GM19099 (cell line): ENCODE data around the gene PLK3.

Experiments
- POLR2A ChIP-seq: IDR thresholded peaks from 3 replicates; pipeline ENCODE4 v1.6.1; 2011; ENCODE audit warnings: low read depth; ENCODE audit not compliant: insufficient read length; ENCODE audit errors: extremely low read depth

Gene PLK3

GRCh38 chr1:44799770-44800584 lies at the start of gene PLK3:
Gene PLK3, plus strand, starts transcription at chr1:44800377. Its CDS starts 87 bp downstream, at chr1:44800464.
- TF ChIP-seq POLR2A = peak; percentile 95

- TF ChIP-seq POLR2A = no peak
Measured at GRCh38 chr1:44757420-44757819, 42.8 kb upstream of the PLK3 start.

GRCh38 chr1:44759077-44759476 lies 41.1 kb upstream of the PLK3 start:
- TF ChIP-seq POLR2A = no peak

- no peak for TF ChIP-seq POLR2A
Measured at GRCh38 chr1:44760876-44761275, 39.3 kb upstream of the PLK3 start.

GRCh38 chr1:44775078-44775929 lies 24.9 kb upstream of the PLK3 start, which contains the start of gene RPS8:
Gene RPS8, plus strand, starts transcription at chr1:44775540. Its CDS starts 57 bp downstream, at chr1:44775597.
- TF ChIP-seq POLR2A = peak; percentile 99

GRCh38 chr1:44775930-44776729 lies 24.0 kb upstream of the PLK3 start:
- no peak for TF ChIP-seq POLR2A

- TF ChIP-seq POLR2A = no peak
Measured at GRCh38 chr1:44776730-44777068, 23.5 kb upstream of the PLK3 start.

- TF ChIP-seq POLR2A = no peak
Measured at GRCh38 chr1:44777547-44777946, 22.6 kb upstream of the PLK3 start.

- TF ChIP-seq POLR2A = no peak
Measured at GRCh38 chr1:44777969-44778635, 22.1 kb upstream of the PLK3 start.

- no peak for TF ChIP-seq POLR2A
Measured at GRCh38 chr1:44778705-44779576, 21.2 kb upstream of the PLK3 start.

GRCh38 chr1:44780583-44781121 lies 19.5 kb upstream of the PLK3 start:
- peak; percentile 35 for TF ChIP-seq POLR2A

GRCh38 chr1:44783697-44784093 lies 16.5 kb upstream of the PLK3 start:
- no peak for TF ChIP-seq POLR2A
